Activated naive CD4-positive, alpha-beta T cell treated with anti-CD3 and anti-CD28 coated beads, Interleukin-2, amount 10 ng/mL, durations not matched to agents 7 days and 5 days (primary cell): Measurements from ENCODE around the gene GTF2A1.

Source experiments
- CTCF ChIA-PET: fragments of 350-600 bp; sonication (Branson Sonifier 250); formaldehyde crosslinking; loops from one replicate; lab custom pipeline; 2021; ENCODE audit warnings: antibody characterized with exemption; lab: Charles Lee
- DNase-seq: peaks from one replicate; pipeline ENCODE4 v3.0.0-alpha.2; 2020
- H3K27ac Mint-ChIP-seq: one replicate; pipeline ENCODE4 v1.8.0; 2021; ENCODE audit warnings: mild to moderate bottlenecking, moderate library complexity, mixed read lengths
- H3K27me3 Mint-ChIP-seq: one replicate; pipeline ENCODE4 v1.8.0; 2021; ENCODE audit warnings: mild to moderate bottlenecking, mixed read lengths
- H3K36me3 Mint-ChIP-seq: one replicate; pipeline ENCODE4 v1.8.0; 2021; ENCODE audit warnings: mixed read lengths
- H3K4me1 Mint-ChIP-seq: one replicate; pipeline ENCODE4 v1.8.0; 2021; ENCODE audit warnings: mixed read lengths
- H3K4me3 Mint-ChIP-seq: one replicate; pipeline ENCODE4 v1.8.0; 2021; ENCODE audit warnings: mild to moderate bottlenecking, moderate library complexity, mixed read lengths
- H3K9me3 Mint-ChIP-seq: one replicate; pipeline ENCODE4 v1.8.0; 2021; ENCODE audit warnings: mixed read lengths

Gene GTF2A1

DNA sequence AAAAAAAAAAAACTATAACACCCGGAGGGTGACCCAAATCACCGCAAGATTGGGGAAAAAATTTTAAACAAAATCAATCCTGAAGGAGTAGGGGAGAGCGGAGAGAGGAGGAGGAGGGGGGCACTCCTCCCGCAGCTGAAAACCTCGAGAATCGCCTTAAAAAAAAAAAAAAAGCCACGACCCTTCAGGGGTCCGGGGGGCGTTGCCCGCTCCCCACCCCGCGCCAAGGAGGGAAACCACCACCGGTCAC, 254 bp downstream of the GTF2A1 start:
- CTCF ChIA-PET, result interaction anchor here (0.7 to 1.0 kb wide), 2 partner anchors 244 to 286 kb away, joined by 3 to 6 read pairs; no protein-coding TSS in a partner anchor
- Mint-ChIP-seq H3K4me3 (peak overlapping the region; percentile 93), H3K9me3 (no peaks in the 10 kb centered on the region), H3K4me1 (peaks cover 48% of the 10 kb centered on the region), H3K27me3 (peaks cover 12% of the 10 kb centered on the region), H3K36me3 (peaks cover 25% of the 10 kb centered on the region), H3K27ac (peak overlapping the region; percentile 99)
- DNase-seq, result no peak

DNA sequence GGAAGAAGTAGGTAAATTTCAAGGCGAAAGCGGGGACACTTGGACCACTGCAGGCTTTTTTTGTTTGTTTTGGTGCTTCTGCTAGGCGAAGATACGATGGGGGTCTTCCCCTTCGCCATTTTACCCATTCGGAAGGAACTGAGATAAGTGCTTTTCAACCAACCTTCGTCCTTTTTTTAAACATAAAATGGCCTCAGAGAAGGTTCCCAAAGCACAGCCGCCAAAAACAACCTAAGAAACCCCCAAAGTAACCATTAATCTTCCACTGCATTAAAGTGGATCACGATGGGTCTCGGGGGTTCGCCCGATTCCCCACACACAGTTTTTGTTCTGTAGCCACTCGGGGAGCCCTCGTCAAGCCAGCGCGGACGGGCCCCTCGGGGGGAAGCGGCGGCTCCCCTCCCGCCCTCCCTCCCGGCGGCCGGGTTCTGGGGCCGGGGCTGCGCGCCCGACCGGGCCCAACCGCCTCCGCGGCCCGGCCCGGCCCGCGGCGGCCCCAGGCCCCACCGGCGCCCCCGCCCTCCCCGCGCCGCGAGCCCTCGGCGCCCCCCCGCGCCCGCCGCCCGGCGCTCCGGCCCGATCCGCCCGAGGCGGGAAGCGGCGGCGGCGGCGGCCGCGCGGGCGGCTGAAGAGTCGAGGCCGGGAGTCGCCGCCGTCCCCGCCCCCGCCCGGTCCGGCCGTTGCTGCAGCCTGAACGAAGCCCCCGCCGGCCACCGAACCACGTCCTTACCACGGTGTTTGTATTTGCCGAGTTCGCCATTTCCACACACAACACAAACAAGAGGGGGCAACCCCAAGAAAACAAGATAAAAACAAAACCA, 790 bp downstream of the GTF2A1 start:
- H3K27ac Mint-ChIP-seq, result peak overlapping the region; percentile 100
- H3K4me3 Mint-ChIP-seq, result peak overlapping the region; percentile 99
- peaks cover 31% of the 10 kb centered on the region for H3K36me3 Mint-ChIP-seq
- CTCF ChIA-PET, result interaction anchor here (1.2 to 1.6 kb wide), 2 partner anchors 34 to 50 kb away, joined by 3 to 6 read pairs; no protein-coding TSS in a partner anchor
- H3K9me3 Mint-ChIP-seq, result no peaks in the 10 kb centered on the region
- peaks cover 52% of the 10 kb centered on the region for H3K4me1 Mint-ChIP-seq
- DNase-seq, result peak; percentile 54
- peaks cover 12% of the 10 kb centered on the region for H3K27me3 Mint-ChIP-seq

DNA sequence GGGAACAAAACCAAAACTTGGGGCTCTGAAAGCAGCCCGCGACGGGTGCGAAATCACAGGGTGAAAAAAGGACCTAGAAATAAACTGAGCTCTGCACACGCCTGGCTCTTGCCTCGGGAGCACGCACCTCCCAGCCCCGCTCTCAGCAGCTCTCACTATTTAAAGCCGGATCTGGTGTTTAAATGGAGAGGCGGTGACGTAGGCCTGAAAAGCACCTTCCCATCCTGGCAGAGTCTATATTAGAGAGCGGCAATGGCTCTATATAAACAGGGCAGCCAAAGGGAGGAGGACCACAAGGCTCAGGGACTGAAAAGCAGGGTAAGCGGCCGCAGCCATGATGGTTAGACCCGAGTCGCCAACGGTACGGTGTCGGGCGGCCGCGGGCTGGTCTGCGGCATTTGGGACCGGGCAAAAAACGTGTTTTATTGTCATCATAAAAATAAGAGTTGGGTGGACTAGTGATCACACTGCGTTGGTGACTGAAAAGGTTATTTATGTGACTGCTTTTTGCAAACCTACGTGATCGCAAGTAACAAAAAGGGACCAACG, 1.5 kb downstream of the GTF2A1 start:
- peak overlapping the region; percentile 99 for H3K4me3 Mint-ChIP-seq
- DNase-seq, result peak; percentile 92
- peaks cover 34% of the 10 kb centered on the region for H3K36me3 Mint-ChIP-seq
- CTCF ChIA-PET, result interaction anchor here (1.0 to 1.6 kb wide), 4 partner anchors 23 to 245 kb away, joined by 3 to 6 read pairs (median 3); no protein-coding TSS in a partner anchor
- peaks cover 55% of the 10 kb centered on the region for H3K4me1 Mint-ChIP-seq
- no peaks in the 10 kb centered on the region for H3K9me3 Mint-ChIP-seq
- peak overlapping the region; percentile 100 for H3K27ac Mint-ChIP-seq
- peaks cover 12% of the 10 kb centered on the region for H3K27me3 Mint-ChIP-seq

DNA sequence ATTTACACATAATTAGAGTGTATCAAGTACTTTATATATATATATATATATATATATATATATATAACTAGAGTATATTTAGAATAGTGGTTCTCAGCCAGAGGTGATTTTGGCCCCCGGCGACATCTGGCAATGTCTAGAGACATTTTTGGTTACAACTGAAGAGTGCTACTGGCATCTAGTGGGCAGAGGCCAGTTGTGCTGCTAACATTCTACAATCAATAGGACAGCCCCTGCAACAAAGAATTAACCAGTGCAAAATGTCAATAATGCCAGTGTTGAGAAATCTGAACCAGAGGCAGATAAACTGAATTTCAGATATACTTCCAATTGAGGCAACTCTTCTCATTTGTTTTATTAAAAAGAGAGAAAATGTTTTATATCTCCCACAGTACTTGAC, 8.9 kb downstream of the GTF2A1 start:
- no peak overlapping the region for H3K27ac Mint-ChIP-seq
- CTCF ChIA-PET, result interaction anchor here (0.8 to 2.6 kb wide), 6 partner anchors 11 to 215 kb away, joined by 3 to 9 read pairs (median 4); no protein-coding TSS in a partner anchor

DNA sequence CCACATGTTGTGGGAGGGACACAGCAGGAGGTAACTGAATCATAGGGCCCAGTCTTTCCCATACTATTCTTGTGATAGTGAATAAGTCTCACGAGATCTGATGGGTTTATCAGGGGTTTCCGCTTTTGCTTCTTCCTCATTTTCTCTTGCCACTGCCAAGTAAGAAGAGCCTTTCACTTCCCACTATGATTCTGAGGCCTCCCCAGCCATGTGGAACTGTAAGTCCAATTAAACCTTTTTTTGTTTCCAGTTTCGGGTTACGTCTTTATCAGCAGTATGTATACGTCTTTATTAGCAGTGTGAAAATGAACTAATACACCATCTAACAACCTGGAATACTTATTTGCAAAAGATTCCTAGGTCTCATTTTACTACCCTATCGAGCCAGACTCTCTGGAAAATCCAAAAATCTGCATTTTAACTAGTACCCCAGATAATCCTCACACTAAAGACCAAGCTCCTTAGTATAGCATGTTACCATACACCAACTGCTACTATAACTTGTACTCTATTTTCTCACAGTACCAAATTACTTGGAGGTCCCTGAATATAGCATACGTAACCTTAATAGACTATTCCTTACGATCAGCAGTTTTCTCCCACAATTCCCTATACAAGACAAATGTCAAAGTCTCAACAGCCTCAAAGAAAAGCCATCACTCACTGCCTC, 11.5 kb downstream of the GTF2A1 start:
- no peak for DNase-seq
- no peak overlapping the region for H3K4me3 Mint-ChIP-seq
- H3K4me1 Mint-ChIP-seq, result peaks cover 13% of the 10 kb centered on the region
- no peak overlapping the region for H3K27ac Mint-ChIP-seq
- CTCF ChIA-PET, result interaction anchor here (1.2 kb wide), 1 partner anchor 39 kb away, joined by 3 read pairs; no protein-coding TSS in a partner anchor
- no peaks in the 10 kb centered on the region for H3K27me3 Mint-ChIP-seq
- H3K36me3 Mint-ChIP-seq, result peaks cover 78% of the 10 kb centered on the region
- no peaks in the 10 kb centered on the region for H3K9me3 Mint-ChIP-seq

More for the DNA sequence above, 8.9 kb downstream of the GTF2A1 start:
- Mint-ChIP-seq H3K9me3 (no peaks in the 10 kb centered on the region), H3K4me3 (no peak overlapping the region), H3K36me3 (peaks cover 73% of the 10 kb centered on the region), H3K4me1 (peaks cover 30% of the 10 kb centered on the region), H3K27me3 (no peaks in the 10 kb centered on the region)
- DNase-seq, result peak; percentile 58

DNA sequence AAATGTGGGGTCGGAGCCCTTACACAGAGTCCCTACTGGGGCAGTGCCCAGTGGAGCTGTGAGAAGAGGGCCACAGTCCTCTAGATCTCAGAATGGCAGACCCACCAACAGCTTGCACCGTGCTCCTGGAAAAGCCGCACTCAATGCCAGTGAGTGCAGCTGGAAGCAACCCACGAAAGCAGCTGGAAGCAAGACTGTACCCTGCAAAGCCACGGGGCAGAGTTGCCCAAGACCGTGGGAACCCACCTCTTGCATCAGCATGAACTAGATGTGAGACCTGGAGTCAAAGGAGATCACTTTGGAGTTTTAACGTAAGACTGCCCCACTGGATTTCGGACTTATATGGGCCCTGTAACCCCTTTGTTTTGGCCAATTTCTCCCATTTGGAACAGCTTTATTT, 12.3 kb downstream of the GTF2A1 start:
- no peak overlapping the region for H3K4me3 Mint-ChIP-seq
- CTCF ChIA-PET, result no interaction called here
- H3K4me1 Mint-ChIP-seq, result peaks cover 13% of the 10 kb centered on the region
- DNase-seq, result no peak
- H3K9me3 Mint-ChIP-seq, result no peaks in the 10 kb centered on the region
- H3K36me3 Mint-ChIP-seq, result peaks cover 76% of the 10 kb centered on the region
- no peaks in the 10 kb centered on the region for H3K27me3 Mint-ChIP-seq
- no peak overlapping the region for H3K27ac Mint-ChIP-seq

DNA sequence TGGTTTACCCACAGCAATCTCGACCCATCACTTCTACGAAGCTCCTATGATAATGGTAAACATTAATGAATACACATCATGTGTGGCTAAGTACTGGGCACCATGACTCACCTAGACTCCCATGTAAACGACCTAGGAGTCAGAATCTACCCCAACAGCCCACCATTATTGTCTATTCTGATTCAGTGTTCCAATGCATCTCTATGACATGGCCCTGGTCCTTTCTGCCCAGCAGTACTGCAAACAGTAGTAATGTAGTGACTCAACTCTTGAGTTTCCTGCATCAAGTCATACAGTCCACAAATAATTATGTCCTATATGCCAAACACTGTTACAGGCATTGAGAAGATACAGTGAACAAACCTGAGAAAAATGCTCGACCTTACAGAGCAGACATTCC, 14.6 kb downstream of the GTF2A1 start:
- H3K4me3 Mint-ChIP-seq, result no peak overlapping the region
- no peaks in the 10 kb centered on the region for H3K9me3 Mint-ChIP-seq
- H3K27ac Mint-ChIP-seq, result no peak overlapping the region
- H3K4me1 Mint-ChIP-seq, result peaks cover 6% of the 10 kb centered on the region
- no peaks in the 10 kb centered on the region for H3K27me3 Mint-ChIP-seq
- CTCF ChIA-PET, result no interaction called here
- H3K36me3 Mint-ChIP-seq, result peaks cover 76% of the 10 kb centered on the region
- DNase-seq, result no peak

DNA sequence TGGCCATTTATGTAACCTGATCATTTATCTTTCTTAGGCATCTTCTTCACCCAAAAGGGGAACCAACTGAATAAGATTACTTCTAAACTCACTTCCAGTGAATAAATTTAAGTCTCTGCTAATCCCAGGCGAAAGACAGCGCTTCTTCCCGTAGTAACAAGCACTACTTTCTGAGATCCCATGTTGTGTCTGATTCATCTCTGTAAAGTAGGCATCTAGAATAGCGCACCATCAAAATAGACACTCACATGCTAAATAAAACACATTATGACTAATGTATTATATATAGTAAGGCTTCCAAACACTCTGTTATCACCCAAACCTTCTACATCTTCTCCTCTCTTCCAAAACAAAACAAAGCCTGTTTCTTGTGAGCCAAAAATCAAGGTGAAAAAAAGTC, 15.1 kb downstream of the GTF2A1 start:
- Mint-ChIP-seq H3K4me3 (no peak overlapping the region), H3K36me3 (peaks cover 71% of the 10 kb centered on the region), H3K9me3 (no peaks in the 10 kb centered on the region), H3K27ac (no peak overlapping the region), H3K4me1 (peaks cover 7% of the 10 kb centered on the region), H3K27me3 (no peaks in the 10 kb centered on the region)
- no peak for DNase-seq
- CTCF ChIA-PET, result no interaction called here

DNA sequence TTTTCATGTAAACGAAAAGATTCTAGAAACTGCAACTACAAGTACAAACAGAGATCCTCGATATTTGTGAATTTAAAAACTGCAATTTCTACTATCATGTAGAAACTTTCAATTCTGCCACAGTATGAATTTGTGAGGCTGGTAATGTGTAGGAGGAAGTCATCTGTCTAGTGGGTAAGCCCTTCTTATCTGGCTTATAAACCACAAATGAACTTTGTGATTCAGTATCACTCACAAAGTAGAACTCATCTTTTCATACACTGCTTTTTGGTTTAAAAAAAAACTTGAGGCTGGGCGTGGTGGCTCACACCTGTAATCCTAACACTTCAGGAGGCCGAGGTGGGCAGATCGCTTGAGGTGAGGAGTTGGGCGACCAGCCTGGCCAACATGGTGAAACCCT, 20.7 kb downstream of the GTF2A1 start:
- H3K27ac Mint-ChIP-seq, result peak overlapping the region; percentile 79
- H3K36me3 Mint-ChIP-seq, result peaks cover 62% of the 10 kb centered on the region
- H3K4me1 Mint-ChIP-seq, result peaks cover 21% of the 10 kb centered on the region
- CTCF ChIA-PET, result no interaction called here
- H3K27me3 Mint-ChIP-seq, result no peaks in the 10 kb centered on the region
- H3K4me3 Mint-ChIP-seq, result no peak overlapping the region
- no peak for DNase-seq
- no peaks in the 10 kb centered on the region for H3K9me3 Mint-ChIP-seq

DNA sequence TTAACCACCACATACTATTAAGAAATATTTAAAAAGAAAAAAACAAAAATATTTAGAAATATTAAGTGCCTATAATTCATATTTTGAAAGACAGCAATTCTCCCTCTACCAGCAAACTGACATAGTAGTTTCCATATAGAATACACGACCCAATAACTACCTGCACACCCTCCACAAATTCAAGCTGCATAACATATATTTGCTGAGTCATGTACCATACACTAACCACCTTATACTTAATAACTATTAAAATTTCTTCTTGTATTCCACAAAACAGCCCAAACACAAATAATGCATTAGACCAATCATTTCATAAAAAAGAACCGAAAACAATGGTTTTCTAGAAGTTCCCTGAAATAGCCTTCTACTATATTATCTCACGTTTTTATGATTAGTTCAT, 21.7 kb downstream of the GTF2A1 start:
- no peak for DNase-seq
- CTCF ChIA-PET, result interaction anchor here (0.7 to 1.1 kb wide), 2 partner anchors 28 to 29 kb away, joined by 3 read pairs; no protein-coding TSS in a partner anchor
- Mint-ChIP-seq H3K36me3 (peaks cover 66% of the 10 kb centered on the region), H3K4me3 (no peak overlapping the region), H3K9me3 (no peaks in the 10 kb centered on the region), H3K27me3 (no peaks in the 10 kb centered on the region), H3K27ac (no peak overlapping the region), H3K4me1 (peaks cover 26% of the 10 kb centered on the region)

DNA sequence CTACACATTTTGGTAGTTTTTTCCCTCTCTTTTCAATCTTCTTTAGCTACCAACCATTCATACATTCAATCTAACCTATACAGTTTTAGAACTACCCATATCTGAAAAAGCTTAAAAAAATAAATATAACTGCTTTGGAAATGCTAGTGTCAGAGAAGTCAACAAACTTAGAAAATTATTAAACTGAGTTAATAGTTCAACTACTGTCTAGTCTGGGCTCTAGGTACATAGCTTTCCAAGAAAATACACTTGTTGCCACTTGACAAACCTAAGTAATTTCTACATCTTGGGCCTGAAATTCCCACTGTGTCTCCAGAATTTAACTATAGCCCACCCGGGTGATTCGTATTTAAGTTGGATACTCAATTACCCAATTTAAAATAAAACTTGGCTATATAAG, 22.1 kb downstream of the GTF2A1 start:
- DNase-seq, result no peak
- CTCF ChIA-PET, result interaction anchor here (0.7 to 1.1 kb wide), 2 partner anchors 27 to 28 kb away, joined by 3 read pairs; no protein-coding TSS in a partner anchor
- peaks cover 31% of the 10 kb centered on the region for H3K4me1 Mint-ChIP-seq
- no peak overlapping the region for H3K27ac Mint-ChIP-seq
- no peak overlapping the region for H3K4me3 Mint-ChIP-seq
- peaks cover 64% of the 10 kb centered on the region for H3K36me3 Mint-ChIP-seq
- H3K9me3 Mint-ChIP-seq, result no peaks in the 10 kb centered on the region
- H3K27me3 Mint-ChIP-seq, result no peaks in the 10 kb centered on the region

DNA sequence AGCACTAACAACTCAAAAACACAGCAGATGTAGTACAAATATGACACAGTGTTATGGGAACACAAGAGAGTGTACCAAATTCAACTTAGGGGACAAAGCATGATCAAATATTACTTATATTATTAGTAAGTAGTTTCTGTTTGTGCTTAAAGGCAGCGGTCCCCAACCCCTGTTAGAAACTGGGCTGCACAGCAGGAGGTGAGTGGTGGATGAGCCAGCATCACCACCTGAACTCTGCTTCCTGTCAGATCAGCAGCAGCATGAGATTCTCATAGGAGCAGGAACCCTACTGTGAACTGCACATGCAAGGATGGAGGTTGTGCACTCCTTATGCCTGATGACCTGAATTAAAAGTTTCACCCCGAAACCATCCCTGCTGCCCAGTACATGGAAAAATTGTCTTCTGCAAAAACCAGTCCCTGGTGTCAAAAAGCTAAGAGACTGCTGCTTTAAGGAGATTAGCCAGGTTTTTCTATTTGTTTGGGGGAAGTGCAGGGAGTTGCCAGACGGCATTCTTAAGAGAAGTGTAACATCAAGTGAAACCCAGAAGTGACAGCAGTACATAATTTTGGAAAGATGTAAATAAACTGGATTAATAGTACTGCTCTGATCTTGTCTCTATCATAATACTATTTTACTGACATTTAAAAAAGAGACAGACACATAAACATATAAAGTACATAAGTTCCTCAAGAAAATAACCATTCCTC, 26.7 kb downstream of the GTF2A1 start:
- Mint-ChIP-seq H3K27ac (peak overlapping the region; percentile 44), H3K9me3 (no peaks in the 10 kb centered on the region), H3K36me3 (peaks cover 63% of the 10 kb centered on the region), H3K4me3 (no peak overlapping the region), H3K4me1 (peaks cover 52% of the 10 kb centered on the region), H3K27me3 (no peaks in the 10 kb centered on the region)
- DNase-seq, result peak; percentile 34
- CTCF ChIA-PET, result interaction anchor here (0.7 kb wide), 1 partner anchor 205 kb away, joined by 3 read pairs; no protein-coding TSS in a partner anchor

DNA sequence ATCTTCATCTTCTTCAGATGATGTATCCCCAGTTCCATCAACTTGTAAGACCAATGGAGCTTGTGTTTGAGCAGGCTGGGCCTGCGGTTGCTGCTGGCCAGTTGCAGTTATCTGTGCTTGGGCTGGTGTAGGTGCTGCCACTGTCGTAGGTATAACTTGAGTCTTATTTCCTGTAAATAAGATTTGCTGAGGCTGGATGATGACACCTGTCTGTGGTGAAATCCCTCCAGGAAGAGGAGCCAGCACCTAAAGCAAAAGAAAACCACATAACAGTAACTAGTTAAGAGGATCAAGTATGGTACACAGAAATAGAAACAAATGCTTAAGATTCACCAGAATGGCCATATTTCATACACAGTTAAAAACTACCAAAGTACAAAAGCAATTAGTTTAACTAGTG, 28.2 kb downstream of the GTF2A1 start:
- H3K4me3 Mint-ChIP-seq, result peak overlapping the region; percentile 69
- H3K9me3 Mint-ChIP-seq, result no peaks in the 10 kb centered on the region
- peak overlapping the region; percentile 91 for H3K27ac Mint-ChIP-seq
- CTCF ChIA-PET, result no interaction called here
- H3K4me1 Mint-ChIP-seq, result peaks cover 66% of the 10 kb centered on the region
- no peaks in the 10 kb centered on the region for H3K27me3 Mint-ChIP-seq
- H3K36me3 Mint-ChIP-seq, result peaks cover 66% of the 10 kb centered on the region
- DNase-seq, result peak; percentile 43
